HEK293 (cell line): ENCODE results near the gene TEAD4.

Experiments
- CTCF ChIA-PET: fragments of 350-600 bp; formaldehyde crosslinking; extraction: SDS; loops from one replicate; lab custom pipeline; 2021; ENCODE audit warnings: antibody characterized with exemption; lab: Yijun Ruan, JAX
- POLR2A ChIA-PET: fragments of 300-600 bp; formaldehyde crosslinking; extraction: SDS; loops from one replicate; lab custom pipeline; 2020; ENCODE audit warnings: antibody characterized with exemption, inconsistent platforms; lab: Yijun Ruan, JAX
- H3K27ac ChIP-seq: fragments of 200-500 bp; sonication (Bioruptor generic); 2 replicates; pipeline ENCODE4 v1.5.1; 2014; ENCODE audit warnings: low read depth, low read length, control low read depth, inconsistent platforms; ENCODE audit errors: extremely low read depth
- H3K36me3 ChIP-seq, 2 experiments: fragments of 200-500 bp in 1 of 2; sonication (Bioruptor generic) in 1 of 2; 1 replicate in 1 of 2; 2 replicates in 1 of 2; pipeline ENCODE4 v1.5.1; 2014 to 2017; ENCODE audit warnings: inconsistent platforms in 2 of 2, low read length in 2 of 2; ENCODE audit not compliant: control insufficient read depth in 2 of 2, insufficient read depth in 1 of 2
- H3K4me1 ChIP-seq: fragments of 200-500 bp; sonication (Bioruptor generic); 2 replicates; pipeline ENCODE4 v1.5.1; 2014; ENCODE audit warnings: mild to moderate bottlenecking, low read length, inconsistent platforms; ENCODE audit not compliant: control insufficient read depth, insufficient read depth
- H3K4me3 ChIP-seq: 2 replicates; pipeline ENCODE4 v1.5.1; 2011; ENCODE audit warnings: low read depth, mild to moderate bottlenecking, control low read depth, low read length, moderate library complexity
- H3K9me3 ChIP-seq: fragments of 200-500 bp; sonication (Bioruptor generic); 2 replicates; pipeline ENCODE4 v1.5.1; 2014; ENCODE audit warnings: low read depth, low read length, inconsistent platforms; ENCODE audit not compliant: control insufficient read depth, insufficient read depth
- SALL2 ChIP-seq: fragments of 450-650 bp; formaldehyde crosslinking; IDR thresholded peaks from 2 replicates; pipeline ENCODE4 v1.5.0; 2017; ENCODE audit warnings: missing biosample characterization, mild to moderate bottlenecking, missing genetic modification characterization, borderline replicate concordance
- ZBTB7A ChIP-seq: fragments of 450-650 bp; formaldehyde crosslinking; IDR thresholded peaks from 2 replicates; pipeline ENCODE4 v1.5.1; 2016; ENCODE audit warnings: low read depth, missing biosample characterization, missing genetic modification characterization
- ZFP37 ChIP-seq: fragments of 450-650 bp; formaldehyde crosslinking; IDR thresholded peaks from 2 replicates; pipeline ENCODE4 v1.5.1; 2016; ENCODE audit warnings: missing biosample characterization, missing genetic modification characterization
- ZNF16 ChIP-seq: fragments of 450-650 bp; formaldehyde crosslinking; IDR thresholded peaks from 2 replicates; pipeline ENCODE4 v1.5.1; 2016; ENCODE audit warnings: low read depth, missing biosample characterization, missing genetic modification characterization
- ZNF175 ChIP-seq: fragments of 450-650 bp; formaldehyde crosslinking; IDR thresholded peaks from 2 replicates; pipeline ENCODE4 v1.5.1; 2016; ENCODE audit warnings: missing biosample characterization, missing genetic modification characterization
- ZNF184 ChIP-seq: fragments of 450-650 bp; IDR thresholded peaks from 2 replicates; pipeline ENCODE4 v1.5.1; 2018; ENCODE audit warnings: missing biosample characterization, mild to moderate bottlenecking, missing genetic modification characterization
- ZNF2 ChIP-seq: fragments of 450-650 bp; formaldehyde crosslinking; IDR thresholded peaks from 2 replicates; pipeline ENCODE4 v1.5.1; 2016; ENCODE audit warnings: missing biosample characterization, missing genetic modification characterization
- ZNF223 ChIP-seq: fragments of 450-650 bp; formaldehyde crosslinking; IDR thresholded peaks from 2 replicates; pipeline ENCODE4 v1.5.1; 2016; ENCODE audit warnings: missing biosample characterization, missing genetic modification characterization
- ZNF239 ChIP-seq: fragments of 450-650 bp; formaldehyde crosslinking; IDR thresholded peaks from 2 replicates; pipeline ENCODE4 v1.5.1; 2016; ENCODE audit warnings: missing biosample characterization, missing genetic modification characterization
- ZNF548 ChIP-seq: fragments of 450-650 bp; formaldehyde crosslinking; IDR thresholded peaks from 2 replicates; pipeline ENCODE4 v1.5.1; 2016; ENCODE audit warnings: missing biosample characterization, missing genetic modification characterization
- ZNF596 ChIP-seq: fragments of 450-650 bp; IDR thresholded peaks from 2 replicates; pipeline ENCODE4 v1.5.0; 2018; ENCODE audit warnings: missing biosample characterization, mild to moderate bottlenecking, missing genetic modification characterization, moderate library complexity
- ZNF623 ChIP-seq: fragments of 450-650 bp; formaldehyde crosslinking; IDR thresholded peaks from 2 replicates; pipeline ENCODE4 v1.5.1; 2016; ENCODE audit warnings: missing biosample characterization, missing genetic modification characterization
- ZNF658 ChIP-seq: fragments of 450-650 bp; formaldehyde crosslinking; IDR thresholded peaks from 2 replicates; pipeline ENCODE4; 2016; ENCODE audit warnings: missing biosample characterization, missing genetic modification characterization
- ZNF701 ChIP-seq: fragments of 450-650 bp; formaldehyde crosslinking; IDR thresholded peaks from 2 replicates; pipeline ENCODE4 v1.5.1; 2016; ENCODE audit warnings: missing biosample characterization, missing genetic modification characterization
- ZNF768 ChIP-seq: fragments of 450-650 bp; formaldehyde crosslinking; IDR thresholded peaks from 2 replicates; pipeline ENCODE4 v1.5.1; 2018; ENCODE audit warnings: missing biosample characterization, mild to moderate bottlenecking, missing genetic modification characterization
- ZNF843 ChIP-seq: fragments of 450-650 bp; formaldehyde crosslinking; IDR thresholded peaks from 2 replicates; pipeline ENCODE4 v1.5.1; 2016; ENCODE audit warnings: missing biosample characterization, missing genetic modification characterization
- TF ChIP-seq, protein P1 (sequence below): fragments of 450-650 bp; formaldehyde crosslinking; IDR thresholded peaks from 2 replicates; pipeline ENCODE4 v1.5.1; 2016; ENCODE audit warnings: missing biosample characterization, missing genetic modification characterization
- TF ChIP-seq, protein P2 (sequence below): fragments of 450-650 bp; formaldehyde crosslinking; IDR thresholded peaks from 2 replicates; pipeline ENCODE4 v1.5.1; 2016; ENCODE audit warnings: missing biosample characterization, missing genetic modification characterization
- TF ChIP-seq, protein P3 (sequence below): fragments of 450-650 bp; formaldehyde crosslinking; IDR thresholded peaks from 2 replicates; pipeline ENCODE4 v1.5.1; 2016; ENCODE audit warnings: missing biosample characterization, missing genetic modification characterization
- TF ChIP-seq, protein P4 (sequence below): fragments of 450-650 bp; formaldehyde crosslinking; IDR thresholded peaks from 2 replicates; pipeline ENCODE4 v1.5.1; 2016; ENCODE audit warnings: missing biosample characterization, missing genetic modification characterization

The TEAD4 gene

DNA sequence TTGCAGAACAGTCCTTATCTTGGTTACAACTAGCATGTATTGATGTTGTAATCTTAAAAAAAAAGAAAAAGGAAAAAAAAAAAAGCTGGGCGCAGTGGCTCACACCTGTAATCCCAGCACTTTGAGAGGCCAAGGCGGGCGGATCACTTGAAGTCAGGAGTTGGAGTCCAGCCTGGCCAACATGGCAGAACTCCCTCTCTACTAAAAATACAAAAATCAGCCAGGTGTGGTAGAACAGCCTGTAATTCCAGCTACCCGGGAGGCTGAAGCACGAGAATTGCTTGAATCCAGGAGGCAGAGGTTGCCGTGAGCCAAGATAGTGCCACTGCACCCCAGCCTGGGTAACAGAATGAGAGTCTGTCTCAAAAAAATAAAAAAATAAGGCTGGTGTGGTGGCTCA lies 25.6 kb upstream of the TEAD4 start:
- Histone ChIP-seq H3K4me1 (no peaks in the 10 kb centered on the region), H3K36me3 (peaks cover 44 to 69% of the 10 kb centered on the region in 2 experiments), H3K27ac (no peak overlapping the region), H3K4me3 (no peak overlapping the region), H3K9me3 (no peaks in the 10 kb centered on the region)
- ChIA-PET CTCF (interaction anchor here (0.6 kb wide), 1 partner anchor 32 kb away, joined by 5 read pairs; no protein-coding TSS in a partner anchor), POLR2A (interaction anchor here (0.7 kb wide), 1 partner anchor 8 kb away, joined by 3 read pairs; no protein-coding TSS in a partner anchor)
- no peak for TF ChIP-seq ZNF184 (tag by site-specific recombination)
- TF ChIP-seq, protein P1, sequence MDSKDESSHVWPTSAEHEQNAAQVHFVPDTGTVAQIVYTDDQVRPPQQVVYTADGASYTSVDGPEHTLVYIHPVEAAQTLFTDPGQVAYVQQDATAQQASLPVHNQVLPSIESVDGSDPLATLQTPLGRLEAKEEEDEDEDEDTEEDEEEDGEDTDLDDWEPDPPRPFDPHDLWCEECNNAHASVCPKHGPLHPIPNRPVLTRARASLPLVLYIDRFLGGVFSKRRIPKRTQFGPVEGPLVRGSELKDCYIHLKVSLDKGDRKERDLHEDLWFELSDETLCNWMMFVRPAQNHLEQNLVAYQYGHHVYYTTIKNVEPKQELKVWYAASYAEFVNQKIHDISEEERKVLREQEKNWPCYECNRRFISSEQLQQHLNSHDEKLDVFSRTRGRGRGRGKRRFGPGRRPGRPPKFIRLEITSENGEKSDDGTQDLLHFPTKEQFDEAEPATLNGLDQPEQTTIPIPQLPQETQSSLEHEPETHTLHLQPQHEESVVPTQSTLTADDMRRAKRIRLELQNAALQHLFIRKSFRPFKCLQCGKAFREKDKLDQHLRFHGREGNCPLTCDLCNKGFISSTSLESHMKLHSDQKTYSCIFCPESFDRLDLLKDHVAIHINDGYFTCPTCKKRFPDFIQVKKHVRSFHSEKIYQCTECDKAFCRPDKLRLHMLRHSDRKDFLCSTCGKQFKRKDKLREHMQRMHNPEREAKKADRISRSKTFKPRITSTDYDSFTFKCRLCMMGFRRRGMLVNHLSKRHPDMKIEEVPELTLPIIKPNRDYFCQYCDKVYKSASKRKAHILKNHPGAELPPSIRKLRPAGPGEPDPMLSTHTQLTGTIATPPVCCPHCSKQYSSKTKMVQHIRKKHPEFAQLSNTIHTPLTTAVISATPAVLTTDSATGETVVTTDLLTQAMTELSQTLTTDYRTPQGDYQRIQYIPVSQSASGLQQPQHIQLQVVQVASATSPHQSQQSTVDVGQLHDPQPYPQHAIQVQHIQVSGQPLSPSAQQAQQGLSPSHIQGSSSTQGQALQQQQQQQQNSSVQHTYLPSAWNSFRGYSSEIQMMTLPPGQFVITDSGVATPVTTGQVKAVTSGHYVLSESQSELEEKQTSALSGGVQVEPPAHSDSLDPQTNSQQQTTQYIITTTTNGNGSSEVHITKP: no peak
- TF ChIP-seq, protein P2, sequence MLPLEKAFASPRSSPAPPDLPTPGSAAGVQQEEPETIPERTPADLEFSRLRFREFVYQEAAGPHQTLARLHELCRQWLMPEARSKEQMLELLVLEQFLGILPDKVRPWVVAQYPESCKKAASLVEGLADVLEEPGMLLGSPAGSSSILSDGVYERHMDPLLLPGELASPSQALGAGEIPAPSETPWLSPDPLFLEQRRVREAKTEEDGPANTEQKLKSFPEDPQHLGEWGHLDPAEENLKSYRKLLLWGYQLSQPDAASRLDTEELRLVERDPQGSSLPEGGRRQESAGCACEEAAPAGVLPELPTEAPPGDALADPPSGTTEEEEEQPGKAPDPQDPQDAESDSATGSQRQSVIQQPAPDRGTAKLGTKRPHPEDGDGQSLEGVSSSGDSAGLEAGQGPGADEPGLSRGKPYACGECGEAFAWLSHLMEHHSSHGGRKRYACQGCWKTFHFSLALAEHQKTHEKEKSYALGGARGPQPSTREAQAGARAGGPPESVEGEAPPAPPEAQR (tag by site-specific recombination): no peak
- no peak for TF ChIP-seq ZNF623
- TF ChIP-seq, protein P3, sequence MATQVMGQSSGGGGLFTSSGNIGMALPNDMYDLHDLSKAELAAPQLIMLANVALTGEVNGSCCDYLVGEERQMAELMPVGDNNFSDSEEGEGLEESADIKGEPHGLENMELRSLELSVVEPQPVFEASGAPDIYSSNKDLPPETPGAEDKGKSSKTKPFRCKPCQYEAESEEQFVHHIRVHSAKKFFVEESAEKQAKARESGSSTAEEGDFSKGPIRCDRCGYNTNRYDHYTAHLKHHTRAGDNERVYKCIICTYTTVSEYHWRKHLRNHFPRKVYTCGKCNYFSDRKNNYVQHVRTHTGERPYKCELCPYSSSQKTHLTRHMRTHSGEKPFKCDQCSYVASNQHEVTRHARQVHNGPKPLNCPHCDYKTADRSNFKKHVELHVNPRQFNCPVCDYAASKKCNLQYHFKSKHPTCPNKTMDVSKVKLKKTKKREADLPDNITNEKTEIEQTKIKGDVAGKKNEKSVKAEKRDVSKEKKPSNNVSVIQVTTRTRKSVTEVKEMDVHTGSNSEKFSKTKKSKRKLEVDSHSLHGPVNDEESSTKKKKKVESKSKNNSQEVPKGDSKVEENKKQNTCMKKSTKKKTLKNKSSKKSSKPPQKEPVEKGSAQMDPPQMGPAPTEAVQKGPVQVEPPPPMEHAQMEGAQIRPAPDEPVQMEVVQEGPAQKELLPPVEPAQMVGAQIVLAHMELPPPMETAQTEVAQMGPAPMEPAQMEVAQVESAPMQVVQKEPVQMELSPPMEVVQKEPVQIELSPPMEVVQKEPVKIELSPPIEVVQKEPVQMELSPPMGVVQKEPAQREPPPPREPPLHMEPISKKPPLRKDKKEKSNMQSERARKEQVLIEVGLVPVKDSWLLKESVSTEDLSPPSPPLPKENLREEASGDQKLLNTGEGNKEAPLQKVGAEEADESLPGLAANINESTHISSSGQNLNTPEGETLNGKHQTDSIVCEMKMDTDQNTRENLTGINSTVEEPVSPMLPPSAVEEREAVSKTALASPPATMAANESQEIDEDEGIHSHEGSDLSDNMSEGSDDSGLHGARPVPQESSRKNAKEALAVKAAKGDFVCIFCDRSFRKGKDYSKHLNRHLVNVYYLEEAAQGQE (tag by site-specific recombination): no peak
- no peak for TF ChIP-seq ZNF2 (tag by site-specific recombination)
- no peak for TF ChIP-seq ZBTB7A (tag by site-specific recombination)
- no peak for TF ChIP-seq ZNF548 (tag by site-specific recombination)
- TF ChIP-seq ZNF596 (tag by site-specific recombination): no peak
- no peak for TF ChIP-seq SALL2 (tag by site-specific recombination)
- no peak for TF ChIP-seq ZNF16 (tag by site-specific recombination)
- no peak for TF ChIP-seq ZNF658 (tag by site-specific recombination)
- TF ChIP-seq ZNF223 (tag by site-specific recombination): no peak
- no peak for TF ChIP-seq ZFP37
- no peak for TF ChIP-seq ZNF701 (tag by site-specific recombination)
- TF ChIP-seq, protein P4, sequence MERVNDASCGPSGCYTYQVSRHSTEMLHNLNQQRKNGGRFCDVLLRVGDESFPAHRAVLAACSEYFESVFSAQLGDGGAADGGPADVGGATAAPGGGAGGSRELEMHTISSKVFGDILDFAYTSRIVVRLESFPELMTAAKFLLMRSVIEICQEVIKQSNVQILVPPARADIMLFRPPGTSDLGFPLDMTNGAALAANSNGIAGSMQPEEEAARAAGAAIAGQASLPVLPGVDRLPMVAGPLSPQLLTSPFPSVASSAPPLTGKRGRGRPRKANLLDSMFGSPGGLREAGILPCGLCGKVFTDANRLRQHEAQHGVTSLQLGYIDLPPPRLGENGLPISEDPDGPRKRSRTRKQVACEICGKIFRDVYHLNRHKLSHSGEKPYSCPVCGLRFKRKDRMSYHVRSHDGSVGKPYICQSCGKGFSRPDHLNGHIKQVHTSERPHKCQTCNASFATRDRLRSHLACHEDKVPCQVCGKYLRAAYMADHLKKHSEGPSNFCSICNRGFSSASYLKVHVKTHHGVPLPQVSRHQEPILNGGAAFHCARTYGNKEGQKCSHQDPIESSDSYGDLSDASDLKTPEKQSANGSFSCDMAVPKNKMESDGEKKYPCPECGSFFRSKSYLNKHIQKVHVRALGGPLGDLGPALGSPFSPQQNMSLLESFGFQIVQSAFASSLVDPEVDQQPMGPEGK (tag by site-specific recombination): no peak
- no peak for TF ChIP-seq ZNF768 (tag by site-specific recombination)
- TF ChIP-seq ZNF239 (tag by site-specific recombination): no peak
- TF ChIP-seq ZNF843 (tag by site-specific recombination): no peak
- TF ChIP-seq ZNF175 (tag by site-specific recombination): no peak
